Right ventricle myocardium superior (tissue), 1 donor: ENCODE data around the gene PHPT1. TPM values are rescaled to one million over a fixed set of nuclear protein-coding genes. Genes with fewer than 3 reads are reported as not detected.

Experiments used
- ATAC-seq: fragments of 200-7000 bp; cut with Tn5 transposase; one replicate; pipeline ENCODE4 v1.9.1; 2020; ENCODE audit warnings: mild to moderate bottlenecking; ENCODE audit not compliant: poor library complexity
- DNase-seq: peaks from one replicate; pipeline ENCODE4 v3.0.0-alpha.2; 2020
- intact Hi-C: fragments of 100-400 bp; cut with DNase I; formaldehyde crosslinking; loops from one replicate; pipeline ENCODE4 v1.11.2; 2022
- total RNA-seq: library from RNA; stranded (reverse); fragmentation: NEBNext Ultra II Directional; extraction: Animal tissue kit (Norgen Biotek cat#: 25700); gene quantifications from one replicate; pipeline ENCODE4 v1.2.1, GENCODE V29; 2021
- donor health status: DM: no; HTN: yes; CAD: no; lungs with severe emphysema.

Gene PHPT1
- total RNA-seq, 1 donor from 2014 or later, result 345 TPM

GRCh38 chr9:136854113-136854841 lies 5.1 kb downstream of the PHPT1 start:
- intact Hi-C loops, result no loop called here
- ATAC-seq, result no peak
- peak; percentile 47 for DNase-seq

GRCh38 chr9:136854842-136855460 lies 5.7 kb downstream of the PHPT1 start:
- intact Hi-C loops, result no loop called here
- DNase-seq (peak; percentile 35), ATAC-seq (no peak)

GRCh38 chr9:136855461-136856078 lies 6.4 kb downstream of the PHPT1 start:
- DNase-seq (peak; percentile 53), ATAC-seq (no peak)
- intact Hi-C loops, result no loop called here

- peak; percentile 21 for DNase-seq
- ATAC-seq, result no peak
- intact Hi-C loops, result no loop called here
Measured at GRCh38 chr9:136856079-136856476, 6.9 kb downstream of the PHPT1 start.

- ATAC-seq (no peak), DNase-seq (peak; percentile 35)
- intact Hi-C loops, result no loop called here
Measured at GRCh38 chr9:136856541-136857141, 7.4 kb downstream of the PHPT1 start.

- no peak for ATAC-seq
- intact Hi-C loops, result no loop called here
- peak; percentile 41 for DNase-seq
Measured at GRCh38 chr9:136857166-136857565, 8.0 kb downstream of the PHPT1 start.

- intact Hi-C loops, result no loop called here
- DNase-seq (peak; percentile 32), ATAC-seq (no peak)
Measured at GRCh38 chr9:136857581-136858412, 8.6 kb downstream of the PHPT1 start.

- intact Hi-C loops, result no loop called here
- ATAC-seq (no peak), DNase-seq (peak; percentile 20)
Measured at GRCh38 chr9:136858452-136858843, 9.2 kb downstream of the PHPT1 start.

GRCh38 chr9:136858844-136859757 lies 9.9 kb downstream of the PHPT1 start:
- ATAC-seq (peak; percentile 64), DNase-seq (peak; percentile 75)
- intact Hi-C loops, result no loop called here

- DNase-seq, result peak; percentile 25
- intact Hi-C loops, result no loop called here
Measured at GRCh38 chr9:136860529-136860928, 11.3 kb downstream of the PHPT1 start.

GRCh38 chr9:136860933-136861873 lies 12.0 kb downstream of the PHPT1 start:
- DNase-seq, result peak; percentile 33
- no peak for ATAC-seq
- intact Hi-C loops, result no loop called here

More at GRCh38 chr9:136860529-136860928, 11.3 kb downstream of the PHPT1 start:
- no peak for ATAC-seq

- no peak for ATAC-seq
- intact Hi-C loops, result no loop called here
- DNase-seq, result no peak
Measured at GRCh38 chr9:136861874-136862457, 12.8 kb downstream of the PHPT1 start.

GRCh38 chr9:136862849-136863622 lies 13.8 kb downstream of the PHPT1 start:
- ATAC-seq, result no peak
- intact Hi-C loops, result no loop called here

GRCh38 chr9:136863623-136864273 lies 14.5 kb downstream of the PHPT1 start:
- DNase-seq, result no peak
- intact Hi-C loops, result no loop called here
- ATAC-seq, result no peak

More at GRCh38 chr9:136862849-136863622, 13.8 kb downstream of the PHPT1 start:
- DNase-seq, result no peak
